Mesendoderm (in vitro differentiated cells): ENCODE measurements around the gene OPA1.

Experiments used
- DNase-seq: peaks from one replicate; pipeline ENCODE4 v3.0.0; 2013
- H2AK5ac ChIP-seq: 2 replicates; pipeline ENCODE4 v1.6.1; 2013; ENCODE audit warnings: low read length, inconsistent platforms
- H2BK120ac ChIP-seq: 2 replicates; pipeline ENCODE4 v1.6.1; 2013; ENCODE audit warnings: low read depth, mild to moderate bottlenecking, low read length, moderate library complexity, mixed read lengths
- H2BK15ac ChIP-seq: replicated peaks from 2 replicates; pipeline ENCODE4 v1.6.1; 2013; ENCODE audit warnings: low read depth, mild to moderate bottlenecking, moderate library complexity
- H2BK5ac ChIP-seq: 2 replicates; pipeline ENCODE4 v1.6.1; 2013; ENCODE audit warnings: low read length, inconsistent platforms
- H3K18ac ChIP-seq: 2 replicates; pipeline ENCODE4 v1.6.1; 2013; ENCODE audit warnings: mild to moderate bottlenecking, low read length, mixed read lengths
- H3K23ac ChIP-seq: one replicate; pipeline ENCODE4 v1.6.1; 2013; ENCODE audit warnings: low read length
- H3K27ac ChIP-seq: 2 replicates; pipeline ENCODE4 v1.5.1; 2013; ENCODE audit warnings: low read depth, mild to moderate bottlenecking, inconsistent platforms, low read length, moderate library complexity
- H3K27me3 ChIP-seq: 2 replicates; pipeline ENCODE4 v1.6.1; 2013; ENCODE audit warnings: low read length, control low read depth, mild to moderate bottlenecking, inconsistent platforms; ENCODE audit not compliant: insufficient read depth, poor library complexity
- H3K36me3 ChIP-seq: 2 replicates; pipeline ENCODE4 v1.6.1; 2013; ENCODE audit warnings: low read length, inconsistent platforms; ENCODE audit not compliant: control insufficient read depth, insufficient read depth
- H3K4ac ChIP-seq: one replicate; pipeline ENCODE4 v1.6.1; 2013; ENCODE audit warnings: low read depth, mild to moderate bottlenecking, low read length, moderate library complexity
- H3K4me1 ChIP-seq: 2 replicates; pipeline ENCODE4 v1.6.1; 2013; ENCODE audit warnings: low read depth, low read length, inconsistent platforms; ENCODE audit not compliant: control insufficient read depth
- H3K4me2 ChIP-seq: 2 replicates; pipeline ENCODE4 v1.6.1; 2013; ENCODE audit warnings: low read length
- H3K4me3 ChIP-seq: 2 replicates; pipeline ENCODE4 v1.5.1; 2013; ENCODE audit warnings: mild to moderate bottlenecking, low read length
- H3K56ac ChIP-seq: one replicate; pipeline ENCODE4 v1.6.1; 2013; ENCODE audit warnings: low read length
- H3K79me1 ChIP-seq: 2 replicates; pipeline ENCODE4 v1.6.1; 2013; ENCODE audit warnings: low read length, inconsistent platforms
- H3K79me2 ChIP-seq: 2 replicates; pipeline ENCODE4 v1.6.1; 2013; ENCODE audit warnings: mild to moderate bottlenecking, low read length; ENCODE audit not compliant: control insufficient read depth, insufficient read depth
- H3K9ac ChIP-seq: 2 replicates; pipeline ENCODE4 v1.6.1; 2013; ENCODE audit warnings: low read length, inconsistent platforms
- H4K5ac ChIP-seq: one replicate; pipeline ENCODE4 v1.6.1; 2013; ENCODE audit warnings: low read length
- H4K8ac ChIP-seq: one replicate; pipeline ENCODE4 v1.6.1; 2013; ENCODE audit warnings: low read depth, mild to moderate bottlenecking, control low read depth, low read length, moderate library complexity
- WGBS: extraction: QIAGEN DNeasy Blood & Tissue Kit; methylation state at CpG from one replicate; pipeline ENCODE4 v1.1.7; 2013; ENCODE audit warnings: low lambda C conversion rate, missing lambda C conversion rate; ENCODE audit not compliant: insufficient coverage; ENCODE audit errors: extremely low coverage; 5-methylcytosine and 5-hydroxymethylcytosine counted together

OPA1 gene

DNA sequence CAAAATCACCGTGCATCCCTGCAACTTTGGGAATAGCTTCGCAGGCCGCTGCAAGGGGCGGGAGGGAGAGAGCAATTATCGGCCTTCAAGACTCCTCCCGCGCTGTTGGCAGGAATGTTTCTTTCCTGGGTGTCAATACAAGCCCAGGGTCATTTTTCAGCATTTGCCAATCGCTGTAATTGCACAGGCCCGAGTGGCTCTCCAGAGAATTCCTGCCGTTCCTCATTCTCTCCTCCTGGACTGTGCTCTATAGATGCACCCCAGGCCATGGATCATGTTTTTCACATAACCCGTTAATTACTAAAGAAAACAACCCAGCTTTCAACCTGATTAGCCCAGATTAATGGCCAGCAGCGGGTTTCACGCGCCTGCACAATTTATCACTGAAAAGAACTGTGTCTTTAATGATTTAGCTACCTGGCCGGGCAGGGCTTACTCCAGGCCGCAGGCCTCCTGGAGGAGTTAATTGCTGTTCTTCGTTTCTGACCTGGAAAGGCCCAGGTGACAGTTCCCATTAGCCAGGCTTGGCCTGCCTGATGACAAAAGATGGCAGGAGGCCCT lies 144.3 kb downstream of the OPA1 start:
- H3K4me1 ChIP-seq, result no peaks in the 10 kb centered on the region
- no CpG with 5 or more reads among the region's 17 CpGs for WGBS
- H3K36me3 ChIP-seq, result no peaks in the 10 kb centered on the region
- H4K5ac ChIP-seq, result no peak overlapping the region
- H3K23ac ChIP-seq, result no peak overlapping the region
- no peak for DNase-seq
- no peak overlapping the region for H3K4ac ChIP-seq
- no peak overlapping the region for H3K27ac ChIP-seq
- H3K79me1 ChIP-seq, result no peaks in the 10 kb centered on the region
- H3K56ac ChIP-seq, result no peak overlapping the region
- no peak overlapping the region for H4K8ac ChIP-seq
- H3K4me2 ChIP-seq, result no peak overlapping the region
- no peak overlapping the region for H2BK120ac ChIP-seq
- no peaks in the 10 kb centered on the region for H3K27me3 ChIP-seq
- H2AK5ac ChIP-seq, result no peak overlapping the region
- H3K18ac ChIP-seq, result no peak overlapping the region
- no peak overlapping the region for H3K9ac ChIP-seq
- no peak overlapping the region for H2BK5ac ChIP-seq
- H3K79me2 ChIP-seq, result no peaks in the 10 kb centered on the region
- H3K4me3 ChIP-seq, result no peak overlapping the region
- H2BK15ac ChIP-seq, result no peak overlapping the region

- no peak overlapping the region for H4K5ac ChIP-seq
- H3K4me3 ChIP-seq, result no peak overlapping the region
- no peaks in the 10 kb centered on the region for H3K27me3 ChIP-seq
- H3K27ac ChIP-seq, result no peak overlapping the region
- H2AK5ac ChIP-seq, result no peak overlapping the region
- H2BK120ac ChIP-seq, result no peak overlapping the region
- H3K23ac ChIP-seq, result no peak overlapping the region
- no peaks in the 10 kb centered on the region for H3K79me2 ChIP-seq
- no CpG with 5 or more reads among the region's 4 CpGs for WGBS
- H3K9ac ChIP-seq, result no peak overlapping the region
- no peak overlapping the region for H4K8ac ChIP-seq
- no peaks in the 10 kb centered on the region for H3K36me3 ChIP-seq
- H3K56ac ChIP-seq, result no peak overlapping the region
- H3K4me2 ChIP-seq, result no peak overlapping the region
- no peak for DNase-seq
- H2BK5ac ChIP-seq, result no peak overlapping the region
- H3K79me1 ChIP-seq, result no peaks in the 10 kb centered on the region
- H3K4me1 ChIP-seq, result peaks cover 8% of the 10 kb centered on the region
- H3K18ac ChIP-seq, result no peak overlapping the region
- no peak overlapping the region for H2BK15ac ChIP-seq
- no peak overlapping the region for H3K4ac ChIP-seq
Observed at GRCh38 chr3:193742628-193743027, 149.6 kb downstream of the OPA1 start.

- Histone ChIP-seq H3K27me3 (no peaks in the 10 kb centered on the region), H2BK120ac (no peak overlapping the region), H3K4me3 (no peak overlapping the region), H3K56ac (peak overlapping the region; percentile 45), H4K5ac (no peak overlapping the region), H4K8ac (no peak overlapping the region), H3K27ac (no peak overlapping the region), H3K18ac (no peak overlapping the region), H3K79me1 (no peaks in the 10 kb centered on the region), H3K36me3 (no peaks in the 10 kb centered on the region), H3K4me2 (no peak overlapping the region), H3K4me1 (peaks cover 8% of the 10 kb centered on the region), H2AK5ac (no peak overlapping the region), H3K4ac (no peak overlapping the region), H3K9ac (no peak overlapping the region), H3K79me2 (no peaks in the 10 kb centered on the region), H2BK5ac (no peak overlapping the region), H2BK15ac (no peak overlapping the region), H3K23ac (no peak overlapping the region)
- no peak for DNase-seq
- no CpG with 5 or more reads among the region's 8 CpGs for WGBS
Observed at GRCh38 chr3:193743702-193744047, 150.7 kb downstream of the OPA1 start.

DNA sequence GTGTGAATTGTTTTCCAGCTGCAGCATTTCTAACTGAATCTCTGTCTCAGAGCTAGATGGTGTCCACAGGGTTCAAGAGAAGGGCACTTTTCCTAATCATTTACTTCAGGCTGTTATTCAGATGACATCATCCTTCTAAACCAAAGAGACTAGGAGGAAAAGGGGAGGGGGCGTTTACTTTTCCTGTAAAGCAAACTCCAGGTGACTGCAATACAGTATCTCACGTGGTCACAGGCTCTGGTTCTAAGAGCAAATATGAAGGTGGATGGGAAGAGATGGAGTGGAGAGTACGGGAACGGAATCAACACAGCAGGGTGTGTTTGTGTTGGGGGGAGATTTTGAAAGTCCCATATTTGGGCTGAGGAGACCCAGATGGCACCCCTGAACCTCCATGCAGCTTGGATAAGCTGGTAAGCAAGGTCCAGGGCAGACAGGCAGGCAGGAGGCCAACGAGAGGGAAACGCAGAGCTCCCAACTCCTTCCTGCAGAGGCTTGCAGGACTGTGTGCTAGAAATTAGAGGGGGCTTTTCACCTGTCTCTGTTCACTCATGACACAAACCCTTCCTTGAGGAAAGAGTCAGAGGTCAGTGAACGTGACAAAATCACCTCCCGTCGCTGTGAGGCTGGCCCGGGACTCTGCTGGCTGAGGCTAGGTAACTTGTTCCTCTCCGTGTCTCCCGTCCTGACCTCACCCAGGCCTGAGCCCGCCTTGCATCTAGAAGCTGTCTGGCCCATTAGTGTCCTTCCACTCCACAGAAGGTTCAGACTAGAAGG lies 151.2 kb downstream of the OPA1 start:
- Histone ChIP-seq H4K8ac (no peak overlapping the region), H2BK5ac (peak overlapping the region; percentile 56), H2BK15ac (no peak overlapping the region), H2BK120ac (peak overlapping the region; percentile 39), H3K23ac (no peak overlapping the region), H3K56ac (peak overlapping the region; percentile 71), H3K79me1 (no peaks in the 10 kb centered on the region), H4K5ac (no peak overlapping the region), H3K4me1 (peaks cover 8% of the 10 kb centered on the region), H3K36me3 (no peaks in the 10 kb centered on the region), H3K18ac (no peak overlapping the region), H2AK5ac (no peak overlapping the region), H3K4me2 (no peak overlapping the region), H3K27ac (no peak overlapping the region), H3K27me3 (no peaks in the 10 kb centered on the region), H3K9ac (no peak overlapping the region), H3K79me2 (no peaks in the 10 kb centered on the region), H3K4ac (peak overlapping the region; percentile 49), H3K4me3 (no peak overlapping the region)
- no CpG with 5 or more reads among the region's 13 CpGs for WGBS
- DNase-seq, result peak; percentile 84

- Histone ChIP-seq H3K36me3 (no peaks in the 10 kb centered on the region), H3K79me2 (no peaks in the 10 kb centered on the region), H3K4me2 (no peak overlapping the region), H4K8ac (no peak overlapping the region), H2BK15ac (no peak overlapping the region), H3K56ac (peak overlapping the region; percentile 71), H3K79me1 (no peaks in the 10 kb centered on the region), H2BK120ac (no peak overlapping the region), H4K5ac (no peak overlapping the region), H3K27ac (no peak overlapping the region), H3K23ac (no peak overlapping the region), H3K4ac (peak overlapping the region; percentile 49), H3K27me3 (no peaks in the 10 kb centered on the region), H3K4me1 (peaks cover 8% of the 10 kb centered on the region), H2AK5ac (no peak overlapping the region), H3K4me3 (no peak overlapping the region), H2BK5ac (peak overlapping the region; percentile 66), H3K18ac (no peak overlapping the region), H3K9ac (no peak overlapping the region)
- DNase-seq, result peak; percentile 94
- WGBS, result no CpG with 5 or more reads among the region's 9 CpGs
Observed at GRCh38 chr3:193744822-193745684, 152.0 kb downstream of the OPA1 start.
